GM21576 (cell line): Measurements from ENCODE around the gene NEURL1.
"Not testable (repeated sequence)": the region's sequence is repeated elsewhere in the genome, so short reads cannot be mapped to it uniquely, and the experiment has no call there.

ENCODE experiments used
- ATAC-seq: cut with Tn5 transposase; IDR thresholded peaks from one replicate; pipeline ENCODE4 v1.9.1; 2021; ENCODE audit warnings: mild to moderate bottlenecking, moderate library complexity; ENCODE audit not compliant: unreplicated experiment

Gene NEURL1

GRCh38 chr10:103492655-103493261, 747 bp upstream of the NEURL1 start:
- no peak for ATAC-seq

- no peak for ATAC-seq
Observed at GRCh38 chr10:103493916-103494877, 692 bp downstream of the NEURL1 start.

GRCh38 chr10:103495321-103495720, 1.8 kb downstream of the NEURL1 start:
- no peak for ATAC-seq

- no peak for ATAC-seq
Observed at GRCh38 chr10:103497161-103497915, 3.8 kb downstream of the NEURL1 start.

GRCh38 chr10:103498936-103499638, 5.6 kb downstream of the NEURL1 start:
- no peak for ATAC-seq

- ATAC-seq = no peak
Observed at GRCh38 chr10:103499881-103500280, 6.4 kb downstream of the NEURL1 start.

- no peak for ATAC-seq
Observed at GRCh38 chr10:103500481-103500880, 7.0 kb downstream of the NEURL1 start.

GRCh38 chr10:103501186-103501585, 7.7 kb downstream of the NEURL1 start:
- ATAC-seq = no peak

- no peak for ATAC-seq
Observed at GRCh38 chr10:103502849-103503660, 9.6 kb downstream of the NEURL1 start.

GRCh38 chr10:103503777-103504176, 10.3 kb downstream of the NEURL1 start:
- not testable (repeated sequence) for ATAC-seq

- ATAC-seq = no peak
Observed at GRCh38 chr10:103504181-103504783, 10.8 kb downstream of the NEURL1 start.

GRCh38 chr10:103506061-103506460, 12.6 kb downstream of the NEURL1 start:
- no peak for ATAC-seq

GRCh38 chr10:103507235-103508191, 14.0 kb downstream of the NEURL1 start:
- no peak for ATAC-seq

GRCh38 chr10:103510046-103510685, 16.7 kb downstream of the NEURL1 start:
- ATAC-seq = no peak

GRCh38 chr10:103510791-103511752, 17.6 kb downstream of the NEURL1 start:
- ATAC-seq = no peak

- ATAC-seq = no peak
Observed at GRCh38 chr10:103512166-103512565, 18.7 kb downstream of the NEURL1 start.
